Coronary artery (tissue), 2 donors: ENCODE data around the gene PLD6.
A peak's percentile ranks its signal among the peaks of the same experiment; 100 is the strongest.

Experiments used
- DNase-seq: peaks from one replicate; pipeline ENCODE4 v3.0.0-alpha.2; 2017; ENCODE audit warnings: low spot score
- H3K27ac ChIP-seq, 2 donors: fragments of 200-600 bp; sonication (generic); one replicate each; pipeline ENCODE4 v1.5.1; 2016 to 2019
- H3K4me3 ChIP-seq: fragments of 200-600 bp; sonication (generic); 2 replicates; pipeline ENCODE4 v1.5.1; 2016; ENCODE audit warnings: mild to moderate bottlenecking, moderate library complexity
- TF ChIP-seq, protein P1 (sequence below): fragments of 200-600 bp; sonication (generic); IDR thresholded peaks from one replicate; pipeline ENCODE4 v1.5.1; 2019; ENCODE audit warnings: antibody characterized with exemption

The PLD6 gene

DNA sequence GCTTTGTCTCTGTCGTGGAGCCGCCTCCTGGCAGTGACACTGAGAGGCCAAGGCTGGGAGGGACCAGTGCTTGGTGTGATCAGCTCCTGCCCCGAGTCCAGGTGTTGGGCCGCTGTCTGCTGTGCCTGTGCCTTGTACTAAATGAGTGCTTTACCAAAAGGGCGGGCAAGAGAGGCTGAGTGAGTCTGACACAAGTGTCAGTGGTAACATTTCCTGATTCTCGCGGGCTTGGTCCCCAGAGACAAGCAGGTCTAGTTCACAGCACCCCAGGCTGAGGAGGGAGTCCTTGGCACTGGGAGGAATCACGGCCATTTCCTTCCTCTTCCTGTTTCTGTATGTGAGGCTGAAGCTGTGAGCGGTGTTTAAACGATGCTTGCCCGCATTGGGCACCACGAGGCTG lies 30.2 kb downstream of the PLD6 start:
- H3K4me3 ChIP-seq, result no peak overlapping the region
- DNase-seq, result no peak
- TF ChIP-seq, protein P1, sequence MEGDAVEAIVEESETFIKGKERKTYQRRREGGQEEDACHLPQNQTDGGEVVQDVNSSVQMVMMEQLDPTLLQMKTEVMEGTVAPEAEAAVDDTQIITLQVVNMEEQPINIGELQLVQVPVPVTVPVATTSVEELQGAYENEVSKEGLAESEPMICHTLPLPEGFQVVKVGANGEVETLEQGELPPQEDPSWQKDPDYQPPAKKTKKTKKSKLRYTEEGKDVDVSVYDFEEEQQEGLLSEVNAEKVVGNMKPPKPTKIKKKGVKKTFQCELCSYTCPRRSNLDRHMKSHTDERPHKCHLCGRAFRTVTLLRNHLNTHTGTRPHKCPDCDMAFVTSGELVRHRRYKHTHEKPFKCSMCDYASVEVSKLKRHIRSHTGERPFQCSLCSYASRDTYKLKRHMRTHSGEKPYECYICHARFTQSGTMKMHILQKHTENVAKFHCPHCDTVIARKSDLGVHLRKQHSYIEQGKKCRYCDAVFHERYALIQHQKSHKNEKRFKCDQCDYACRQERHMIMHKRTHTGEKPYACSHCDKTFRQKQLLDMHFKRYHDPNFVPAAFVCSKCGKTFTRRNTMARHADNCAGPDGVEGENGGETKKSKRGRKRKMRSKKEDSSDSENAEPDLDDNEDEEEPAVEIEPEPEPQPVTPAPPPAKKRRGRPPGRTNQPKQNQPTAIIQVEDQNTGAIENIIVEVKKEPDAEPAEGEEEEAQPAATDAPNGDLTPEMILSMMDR, result no peak
- H3K27ac ChIP-seq, result no peak overlapping the region

GRCh38 chr17:17175340-17175739 lies 30.8 kb downstream of the PLD6 start:
- H3K27ac ChIP-seq, result no peak overlapping the region
- no peak overlapping the region for H3K4me3 ChIP-seq
- DNase-seq, result no peak
- TF ChIP-seq, protein P1, result no peak

- TF ChIP-seq, protein P1, result no peak
- no peak overlapping the region for H3K4me3 ChIP-seq
- DNase-seq, result no peak
- H3K27ac ChIP-seq, result no peak overlapping the region
These were observed 32.2 kb downstream of the PLD6 start for GRCh38 chr17:17173921-17174320.

DNA sequence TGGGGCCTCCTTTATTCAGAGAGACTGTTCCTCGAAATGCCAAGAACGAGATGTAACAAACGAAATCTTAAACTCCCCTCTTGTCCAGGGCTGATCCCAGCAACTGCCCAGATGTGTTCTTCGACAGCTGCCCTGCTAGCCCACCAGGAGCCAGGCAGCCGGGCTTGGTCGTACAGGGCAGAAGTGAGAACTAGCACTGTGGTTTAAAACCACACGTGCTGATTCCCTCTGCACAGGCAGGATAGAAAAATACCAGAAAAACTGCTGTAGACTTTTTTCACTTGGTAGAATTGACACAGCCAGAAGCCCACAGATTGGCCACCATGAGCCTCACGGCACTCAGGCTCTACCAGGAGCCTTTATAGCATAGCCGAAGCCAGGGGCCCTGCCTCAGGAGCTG lies 33.1 kb downstream of the PLD6 start:
- DNase-seq, result no peak
- no peak overlapping the region for H3K27ac ChIP-seq

GRCh38 chr17:17172001-17172939 lies 33.9 kb downstream of the PLD6 start:
- peak overlapping the region in 1 of 2 donors; percentile 13 for H3K27ac ChIP-seq
- no peak for DNase-seq
- TF ChIP-seq, protein P1, result no peak
- H3K4me3 ChIP-seq, result no peak overlapping the region

More for the DNA sequence above, 33.1 kb downstream of the PLD6 start:
- TF ChIP-seq, protein P1, result no peak
- no peak overlapping the region for H3K4me3 ChIP-seq

DNA sequence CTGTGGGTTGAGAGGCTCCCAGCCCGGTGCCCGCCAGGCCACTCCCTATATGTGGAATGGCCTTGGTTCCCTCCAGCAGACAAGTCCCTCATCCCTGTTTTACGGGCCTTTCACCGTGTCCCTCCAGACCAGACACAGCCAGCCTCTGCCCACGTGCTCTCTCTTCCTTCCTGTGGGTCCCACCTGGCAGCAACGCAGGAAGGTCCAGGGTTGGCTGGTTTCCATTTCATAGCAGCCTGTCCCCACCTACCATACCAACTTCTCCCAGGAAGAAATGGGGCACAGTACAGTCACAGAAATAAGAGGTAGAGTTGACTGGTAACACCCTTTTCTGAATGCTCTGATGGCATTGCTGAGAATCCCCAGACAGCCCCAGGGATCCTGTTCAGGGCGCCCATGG lies 34.9 kb downstream of the PLD6 start:
- no peak overlapping the region for H3K27ac ChIP-seq
- TF ChIP-seq, protein P1, result no peak
- DNase-seq, result no peak
- no peak overlapping the region for H3K4me3 ChIP-seq
